SU-DHL-6 (cell line): ENCODE data around the gene MESD.

Experiments
- CTCF ChIP-seq: fragments of 200-600 bp; sonication (generic); IDR thresholded peaks from one replicate; pipeline ENCODE4 v1.5.1; 2017; ENCODE audit warnings: antibody characterized with exemption, mild to moderate bottlenecking, low read length, moderate library complexity; ENCODE audit not compliant: insufficient read depth, poor library complexity, severe bottlenecking
- EZH2phosphoT487 ChIP-seq: fragments of 200-600 bp; sonication (generic), shearing (Covaris generic); conservative IDR thresholded peaks from 2 replicates; pipeline ENCODE4 v1.6.1; 2018; ENCODE audit warnings: mild to moderate bottlenecking, antibody characterized with exemption, low read length, moderate library complexity, mixed read lengths

- no peak for TF ChIP-seq CTCF
- TF ChIP-seq EZH2phosphoT487 = no peak
Observed at GRCh38 chr15:81021321-81021720, 31.7 kb upstream of the MESD start.
